Subcutaneous adipose tissue (tissue), 4 donors: ENCODE data around the gene ETV3. TPM values are rescaled to one million over a fixed set of nuclear protein-coding genes. Genes with fewer than 3 reads are reported as not detected.

Experiments used
- CTCF ChIP-seq: fragments of 450-650 bp; IDR thresholded peaks from one replicate; pipeline ENCODE4 v1.5.1; 2016; ENCODE audit warnings: low read depth, mild to moderate bottlenecking, control low read depth, antibody characterized with exemption, moderate library complexity
- total RNA-seq, 4 donors: library from RNA; depleted of rRNA; stranded (reverse); fragments of >200 nt; gene quantifications; one replicate each; pipeline ENCODE4 v1.1.0, GENCODE V29; 2016

Gene ETV3
- total RNA-seq, 4 donors from 2014 or later = 18.9 to 26.4 (median 22.7) TPM

- TF ChIP-seq CTCF = no peak
These were observed 25.3 kb upstream of the ETV3 start for GRCh38 chr1:157163273-157164127.

GRCh38 chr1:157162345-157162744 is 24.1 kb upstream of the ETV3 start:
- no peak for TF ChIP-seq CTCF

GRCh38 chr1:157161901-157162300 is 23.7 kb upstream of the ETV3 start:
- no peak for TF ChIP-seq CTCF

- no peak for TF ChIP-seq CTCF
These were observed 20.8 kb upstream of the ETV3 start for GRCh38 chr1:157158967-157159366.

GRCh38 chr1:157157501-157158190 is 19.5 kb upstream of the ETV3 start:
- no peak for TF ChIP-seq CTCF

- TF ChIP-seq CTCF = no peak
These were observed 17.9 kb upstream of the ETV3 start for GRCh38 chr1:157156058-157156541.

- TF ChIP-seq CTCF = no peak
These were observed 17.5 kb upstream of the ETV3 start for GRCh38 chr1:157155658-157156057.
